Thoracic aorta (tissue), 2 donors: Measurements from ENCODE around the gene CT47C1. TPM values are rescaled to one million over a fixed set of nuclear protein-coding genes. Genes with fewer than 3 reads are reported as not detected.

ENCODE experiments used
- ATAC-seq: fragments of 150-250 bp; one replicate; pipeline ENCODE4 v1.8.0; 2017; ENCODE audit warnings: low read depth; ENCODE audit not compliant: insufficient number of reproducible peaks, low FRiP score
- DNase-seq: peaks from one replicate; pipeline ENCODE4 v3.0.0-alpha.2; 2020; ENCODE audit warnings: low spot score
- H3K27ac ChIP-seq, 2 donors: fragments of 200-600 bp; sonication (generic); 1 replicate in 1 of 2; 2 replicates in 1 of 2; pipeline ENCODE4 v1.5.1; 2016; ENCODE audit warnings: mild to moderate bottlenecking in 2 of 2, moderate library complexity in 2 of 2
- H3K27me3 ChIP-seq: fragments of 200-600 bp; sonication (generic); replicated peaks from 2 replicates; pipeline ENCODE4 v1.6.0; 2016; ENCODE audit warnings: mild to moderate bottlenecking; ENCODE audit not compliant: insufficient read depth
- H3K36me3 ChIP-seq: fragments of 200-600 bp; sonication (generic); one replicate; pipeline ENCODE4 v1.5.1; 2016
- H3K4me1 ChIP-seq, 2 donors: fragments of 200-600 bp; sonication (generic); 1 replicate in 1 of 2; 2 replicates in 1 of 2; pipeline versions ENCODE4 v1.5.1 to v1.6.0; 2016; ENCODE audit warnings: low read depth in 2 of 2, mild to moderate bottlenecking in 1 of 2; ENCODE audit not compliant: control insufficient read depth in 1 of 2
- H3K4me3 ChIP-seq: fragments of 200-600 bp; sonication (generic); 2 replicates; pipeline ENCODE4 v1.5.1; 2016; ENCODE audit warnings: mild to moderate bottlenecking
- H3K9me3 ChIP-seq: fragments of 200-600 bp; sonication (generic); 2 replicates; pipeline ENCODE4 v1.5.1; 2016
- total RNA-seq, 2 donors: library from RNA; depleted of rRNA; stranded (reverse); fragments of >200 nt; gene quantifications; one replicate each; pipeline versions ENCODE4 v1.1.0 to v1.2.3, GENCODE V29; 2016
- TF ChIP-seq, protein P1 (sequence below): fragments of 200-600 bp; sonication (generic); IDR thresholded peaks from one replicate; pipeline ENCODE4 v1.5.1; 2019; ENCODE audit warnings: antibody characterized with exemption

The CT47C1 gene
- total RNA-seq, 2 donors from 2014 or later: not detected

DNA sequence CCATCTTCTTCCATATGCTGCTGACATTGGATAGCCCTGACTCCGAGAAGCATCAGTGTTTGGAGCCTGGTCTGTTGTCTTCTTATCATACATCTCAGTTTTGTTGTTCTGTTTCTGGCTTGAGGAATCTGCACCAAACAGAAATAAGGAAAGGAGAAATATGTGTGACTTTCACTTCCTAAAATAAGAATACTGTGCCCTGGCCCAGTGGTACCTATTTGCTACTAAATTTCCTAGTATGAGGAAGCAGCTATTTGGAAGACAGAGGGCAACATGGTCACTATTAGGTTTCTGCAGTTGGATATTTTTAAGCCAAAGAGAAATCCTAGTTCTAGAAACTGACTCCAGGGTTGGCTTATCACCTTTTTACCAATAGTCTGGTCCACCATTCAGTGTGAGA, 16.8 kb downstream of the CT47C1 start:
- H3K27ac ChIP-seq: no peak overlapping the region
- ATAC-seq (no peak), DNase-seq (no peak)
- H3K4me3 ChIP-seq: no peak overlapping the region
- no peaks in the 10 kb centered on the region for H3K9me3 ChIP-seq
- no peaks in the 10 kb centered on the region for H3K36me3 ChIP-seq
- no peaks in the 10 kb centered on the region for H3K27me3 ChIP-seq
- TF ChIP-seq, protein P1, sequence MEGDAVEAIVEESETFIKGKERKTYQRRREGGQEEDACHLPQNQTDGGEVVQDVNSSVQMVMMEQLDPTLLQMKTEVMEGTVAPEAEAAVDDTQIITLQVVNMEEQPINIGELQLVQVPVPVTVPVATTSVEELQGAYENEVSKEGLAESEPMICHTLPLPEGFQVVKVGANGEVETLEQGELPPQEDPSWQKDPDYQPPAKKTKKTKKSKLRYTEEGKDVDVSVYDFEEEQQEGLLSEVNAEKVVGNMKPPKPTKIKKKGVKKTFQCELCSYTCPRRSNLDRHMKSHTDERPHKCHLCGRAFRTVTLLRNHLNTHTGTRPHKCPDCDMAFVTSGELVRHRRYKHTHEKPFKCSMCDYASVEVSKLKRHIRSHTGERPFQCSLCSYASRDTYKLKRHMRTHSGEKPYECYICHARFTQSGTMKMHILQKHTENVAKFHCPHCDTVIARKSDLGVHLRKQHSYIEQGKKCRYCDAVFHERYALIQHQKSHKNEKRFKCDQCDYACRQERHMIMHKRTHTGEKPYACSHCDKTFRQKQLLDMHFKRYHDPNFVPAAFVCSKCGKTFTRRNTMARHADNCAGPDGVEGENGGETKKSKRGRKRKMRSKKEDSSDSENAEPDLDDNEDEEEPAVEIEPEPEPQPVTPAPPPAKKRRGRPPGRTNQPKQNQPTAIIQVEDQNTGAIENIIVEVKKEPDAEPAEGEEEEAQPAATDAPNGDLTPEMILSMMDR: no peak
- H3K4me1 ChIP-seq: no peaks in the 10 kb centered on the region

DNA sequence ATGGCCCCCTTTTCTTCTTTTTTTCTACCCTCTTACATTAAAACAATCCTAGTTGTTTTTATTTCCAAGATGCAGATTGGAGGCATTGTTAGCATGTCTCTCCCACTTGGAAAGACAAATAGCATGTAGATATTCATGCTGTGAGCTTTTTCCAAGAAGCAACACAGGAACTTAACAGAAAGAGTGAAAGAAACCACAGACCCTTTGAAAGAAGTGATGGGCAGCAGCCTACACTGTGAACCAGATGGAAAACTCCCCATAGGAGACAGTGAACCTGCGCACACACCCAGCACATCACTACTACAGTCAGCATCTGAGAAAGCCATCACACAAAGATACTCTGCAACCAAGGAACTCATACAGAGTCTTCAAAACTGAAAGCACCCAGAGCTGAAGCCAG, 17.8 kb downstream of the CT47C1 start:
- DNase-seq (no peak), ATAC-seq (no peak)
- Histone ChIP-seq H3K9me3 (no peaks in the 10 kb centered on the region), H3K27me3 (no peaks in the 10 kb centered on the region), H3K36me3 (no peaks in the 10 kb centered on the region), H3K4me3 (no peak overlapping the region), H3K27ac (no peak overlapping the region), H3K4me1 (no peaks in the 10 kb centered on the region)
- TF ChIP-seq, protein P1: no peak

DNA sequence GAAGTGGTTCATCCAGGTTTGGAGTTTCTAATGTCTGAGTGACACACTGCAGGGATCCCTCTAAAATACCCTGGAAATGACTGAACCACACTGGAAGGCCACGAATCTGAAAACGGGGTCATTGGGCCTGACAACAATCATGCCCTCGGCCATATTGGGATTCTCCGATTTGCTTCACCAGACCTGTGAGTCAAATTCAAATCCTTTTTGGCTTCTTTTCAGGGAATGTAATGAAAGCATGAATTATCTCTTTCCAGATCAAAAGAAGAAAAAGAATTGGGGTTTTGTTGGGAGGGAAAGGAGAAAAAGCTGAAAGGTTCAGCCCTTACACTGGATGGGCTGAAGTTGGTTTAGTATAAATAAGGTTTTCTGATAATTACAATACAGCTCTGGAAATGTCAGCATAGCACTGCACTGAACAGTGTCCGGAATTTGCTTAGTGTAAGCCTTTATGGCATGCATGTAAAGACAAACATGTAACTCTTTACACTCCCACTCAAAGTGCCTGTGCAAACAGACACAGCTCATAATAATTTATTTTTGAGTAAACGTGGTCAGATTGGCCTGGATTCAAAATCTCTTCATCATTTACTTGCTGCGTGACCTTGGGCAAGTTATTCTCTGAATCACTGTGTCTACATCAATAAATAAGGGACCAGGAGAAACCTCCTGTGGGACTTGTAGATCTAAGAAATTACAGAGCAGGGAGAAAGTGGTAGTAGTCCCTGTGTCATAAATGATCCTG, 21.4 kb downstream of the CT47C1 start:
- Histone ChIP-seq H3K36me3 (no peaks in the 10 kb centered on the region), H3K4me3 (no peak overlapping the region), H3K9me3 (no peaks in the 10 kb centered on the region), H3K4me1 (no peaks in the 10 kb centered on the region), H3K27me3 (no peaks in the 10 kb centered on the region), H3K27ac (no peak overlapping the region)
- no peak for DNase-seq
- TF ChIP-seq, protein P1: no peak
- no peak for ATAC-seq

DNA sequence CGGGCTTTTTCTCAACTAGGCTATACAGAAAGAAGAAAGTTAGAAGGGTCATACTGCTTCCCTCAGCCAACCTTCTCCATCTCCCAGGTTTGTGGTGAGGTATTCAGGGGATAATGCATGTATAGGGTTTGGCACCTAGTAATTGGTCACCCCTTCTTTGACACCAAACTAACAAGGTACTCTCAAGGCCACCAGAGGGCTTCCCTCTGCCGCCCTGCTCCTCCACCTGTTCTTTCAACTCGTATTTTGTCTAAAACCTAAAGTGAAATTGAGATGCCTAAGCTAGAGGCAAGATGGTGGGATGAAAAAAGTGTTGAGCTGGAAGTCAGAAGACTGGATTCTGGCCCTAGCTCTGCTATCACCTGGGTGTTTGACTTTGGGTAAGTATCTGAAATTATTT, 22.0 kb downstream of the CT47C1 start:
- no peaks in the 10 kb centered on the region for H3K36me3 ChIP-seq
- no peak overlapping the region for H3K4me3 ChIP-seq
- ATAC-seq: no peak
- H3K27ac ChIP-seq: no peak overlapping the region
- TF ChIP-seq, protein P1: no peak
- no peaks in the 10 kb centered on the region for H3K27me3 ChIP-seq
- H3K9me3 ChIP-seq: no peaks in the 10 kb centered on the region
- no peak for DNase-seq
- H3K4me1 ChIP-seq: no peaks in the 10 kb centered on the region

DNA sequence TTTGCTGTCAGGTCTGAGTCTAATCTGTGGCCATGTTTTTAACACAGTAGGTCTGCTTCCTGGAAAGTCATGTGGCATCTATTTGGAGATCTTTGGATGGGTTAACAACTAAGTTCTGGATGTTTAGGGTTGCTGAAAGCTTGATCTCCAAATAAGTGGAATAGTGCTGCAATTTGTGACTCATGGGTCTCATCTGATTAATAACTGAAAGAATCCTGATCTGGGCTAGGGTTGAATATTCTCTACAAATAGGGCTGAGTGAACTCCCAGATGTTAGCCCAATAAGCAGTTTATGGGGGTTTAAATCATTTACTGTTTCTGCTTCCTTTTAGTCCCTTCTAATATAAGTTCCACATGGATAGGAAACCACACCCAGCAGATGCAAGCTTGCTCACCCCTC, 23.1 kb downstream of the CT47C1 start:
- TF ChIP-seq, protein P1: no peak
- no peaks in the 10 kb centered on the region for H3K9me3 ChIP-seq
- no peak overlapping the region for H3K27ac ChIP-seq
- no peaks in the 10 kb centered on the region for H3K36me3 ChIP-seq
- H3K4me3 ChIP-seq: no peak overlapping the region
- DNase-seq: no peak
- H3K4me1 ChIP-seq: no peaks in the 10 kb centered on the region
- ATAC-seq: no peak
- no peaks in the 10 kb centered on the region for H3K27me3 ChIP-seq
